Activated CD4-positive, alpha-beta T cell treated with anti-CD3 and anti-CD28 coated beads for 36 hours (primary cell): Measurements from ENCODE around the gene IRGM. TPM values are rescaled to one million over a fixed set of nuclear protein-coding genes. Genes with fewer than 3 reads are reported as not detected.
"Not testable (repeated sequence)": the region's sequence is repeated elsewhere in the genome, so short reads cannot be mapped to it uniquely, and the experiment has no call there.

Experiments used
- ATAC-seq: fragments of 200-7000 bp; cut with Tn5 transposase; one replicate; pipeline ENCODE4 v1.10.0; 2021; ENCODE audit warnings: mild to moderate bottlenecking, moderate library complexity
- CTCF ChIA-PET: fragments of 350-600 bp; sonication (Branson Sonifier 250); formaldehyde crosslinking; loops from one replicate; lab custom pipeline; 2021; ENCODE audit warnings: antibody characterized with exemption; lab: Charles Lee
- POLR2A ChIA-PET: fragments of 350-600 bp; sonication (Branson Sonifier 250); formaldehyde crosslinking; loops from one replicate; lab custom pipeline; 2021; ENCODE audit warnings: antibody characterized with exemption, inconsistent platforms; lab: Charles Lee
- DNase-seq: peaks from one replicate; pipeline ENCODE4 v3.0.0-alpha.2; 2020
- H3K27ac Mint-ChIP-seq: one replicate; pipeline ENCODE4 v1.8.0; 2021; ENCODE audit warnings: mixed read lengths
- H3K27me3 Mint-ChIP-seq: one replicate; pipeline ENCODE4 v1.8.0; 2021; ENCODE audit warnings: mixed read lengths
- H3K36me3 Mint-ChIP-seq: one replicate; pipeline ENCODE4 v1.8.0; 2021; ENCODE audit warnings: low read depth, mixed read lengths
- H3K4me1 Mint-ChIP-seq: one replicate; pipeline ENCODE4 v1.8.0; 2021; ENCODE audit warnings: mixed read lengths
- H3K4me3 Mint-ChIP-seq: one replicate; pipeline ENCODE4 v1.8.0; 2021; ENCODE audit warnings: mild to moderate bottlenecking, moderate library complexity, mixed read lengths
- H3K9me3 Mint-ChIP-seq: one replicate; pipeline ENCODE4 v1.8.0; 2021; ENCODE audit warnings: low read depth, mixed read lengths
- intact Hi-C, 2 experiments: fragments of 100-400 bp; cut with DNase I in 1 of 2; cut with micrococcal nuclease in 1 of 2; formaldehyde crosslinking; loops; one replicate each; pipeline versions ENCODE4 v1.14.2 to v1.15.1; 2022 to 2024; cut with DNase I, micrococcal nuclease
- total RNA-seq, 2 experiments: library from RNA; stranded (reverse); gene quantifications; one replicate each; pipeline ENCODE4 v1.2.3, GENCODE V29; 2021

Gene IRGM, protein sequence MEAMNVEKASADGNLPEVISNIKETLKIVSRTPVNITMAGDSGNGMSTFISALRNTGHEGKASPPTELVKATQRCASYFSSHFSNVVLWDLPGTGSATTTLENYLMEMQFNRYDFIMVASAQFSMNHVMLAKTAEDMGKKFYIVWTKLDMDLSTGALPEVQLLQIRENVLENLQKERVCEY
- total RNA-seq = 1 to 10 TPM; 2.3 to 2.4 TPM

DNA sequence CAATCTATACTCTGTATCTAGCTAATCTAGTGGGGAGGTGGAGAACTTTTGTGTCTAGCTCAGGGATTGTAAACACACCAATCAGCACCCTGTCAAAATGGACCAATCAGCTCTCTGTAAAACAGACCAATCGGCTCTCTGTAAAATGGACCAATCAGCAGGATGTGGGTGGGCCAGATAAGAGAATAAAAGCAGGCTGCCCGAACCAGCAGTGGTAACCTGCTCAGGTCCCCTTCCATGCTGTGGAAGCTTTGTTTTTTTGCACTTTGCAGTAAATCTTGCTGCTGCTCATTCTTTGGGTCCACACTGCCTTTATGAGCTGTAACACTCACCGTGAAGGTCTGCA, at the start of gene IRGM:
IRGM (plus strand) TSS at position 214 of the 346 bp plus-strand sequence. CDS start 1,603 bp downstream, outside the sequence.
- ATAC-seq = peak; percentile 11

DNA sequence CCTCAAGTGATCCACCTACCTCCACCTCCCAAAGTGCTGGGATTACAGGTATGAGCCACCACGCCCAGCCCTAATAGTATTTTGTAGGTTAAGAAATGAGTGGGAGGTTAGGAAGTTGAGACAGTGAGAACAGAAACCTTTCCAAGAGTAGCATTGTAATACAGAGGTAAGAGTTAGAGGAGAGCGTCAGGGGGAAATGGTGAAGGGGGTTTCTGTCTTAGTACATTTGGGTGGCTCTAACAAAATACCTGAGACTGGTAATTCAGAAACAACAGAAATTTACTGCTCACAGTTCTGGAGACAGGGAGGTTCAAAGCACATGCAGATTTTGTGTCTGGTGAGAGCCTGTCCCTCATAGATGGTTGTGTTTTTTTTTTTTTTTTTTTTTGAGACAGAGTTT, 48.9 kb upstream of the IRGM start:
- Mint-ChIP-seq H3K27ac (peak overlapping the region; percentile 32), H3K9me3 (no peaks in the 10 kb centered on the region), H3K27me3 (no peaks in the 10 kb centered on the region), H3K4me3 (no peak overlapping the region), H3K4me1 (peaks cover 32% of the 10 kb centered on the region), H3K36me3 (peaks cover 15% of the 10 kb centered on the region)
- no peak for DNase-seq
- CTCF ChIA-PET = no interaction called here
- POLR2A ChIA-PET = no interaction called here
- peak; percentile 64 for ATAC-seq
- intact Hi-C loops = no loop called here

More for the DNA sequence above, at the start of gene IRGM:
- H3K9me3 Mint-ChIP-seq, H3K36me3 Mint-ChIP-seq, DNase-seq, H3K27me3 Mint-ChIP-seq: not testable (repeated sequence)
- CTCF ChIA-PET = interaction anchor here (0.6 to 3.5 kb wide), 45 partner anchors 8 to 515 kb away, joined by 3 to 45 read pairs (median 4); partner anchors contain the start of genes DCTN4, RBM22, RPS14 and SMIM3
- Mint-ChIP-seq H3K4me3 (peak within 1 kb of the TSS; percentile 67), H3K27ac (peak within 1 kb of the TSS; percentile 93), H3K4me1 (peaks cover 22% of the 10 kb centered on the region)
- POLR2A ChIA-PET = interaction anchor here (0.9 to 2.7 kb wide), 8 partner anchors 41 to 145 kb away, joined by 3 to 20 read pairs (median 8); partner anchors contain the start of genes DCTN4, RBM22, SMIM3 and ZNF300
- intact Hi-C loops = loop anchor here (1.0 to 5.0 kb wide), 7 partner anchors 55 to 387 kb away; no protein-coding TSS in a partner anchor

DNA sequence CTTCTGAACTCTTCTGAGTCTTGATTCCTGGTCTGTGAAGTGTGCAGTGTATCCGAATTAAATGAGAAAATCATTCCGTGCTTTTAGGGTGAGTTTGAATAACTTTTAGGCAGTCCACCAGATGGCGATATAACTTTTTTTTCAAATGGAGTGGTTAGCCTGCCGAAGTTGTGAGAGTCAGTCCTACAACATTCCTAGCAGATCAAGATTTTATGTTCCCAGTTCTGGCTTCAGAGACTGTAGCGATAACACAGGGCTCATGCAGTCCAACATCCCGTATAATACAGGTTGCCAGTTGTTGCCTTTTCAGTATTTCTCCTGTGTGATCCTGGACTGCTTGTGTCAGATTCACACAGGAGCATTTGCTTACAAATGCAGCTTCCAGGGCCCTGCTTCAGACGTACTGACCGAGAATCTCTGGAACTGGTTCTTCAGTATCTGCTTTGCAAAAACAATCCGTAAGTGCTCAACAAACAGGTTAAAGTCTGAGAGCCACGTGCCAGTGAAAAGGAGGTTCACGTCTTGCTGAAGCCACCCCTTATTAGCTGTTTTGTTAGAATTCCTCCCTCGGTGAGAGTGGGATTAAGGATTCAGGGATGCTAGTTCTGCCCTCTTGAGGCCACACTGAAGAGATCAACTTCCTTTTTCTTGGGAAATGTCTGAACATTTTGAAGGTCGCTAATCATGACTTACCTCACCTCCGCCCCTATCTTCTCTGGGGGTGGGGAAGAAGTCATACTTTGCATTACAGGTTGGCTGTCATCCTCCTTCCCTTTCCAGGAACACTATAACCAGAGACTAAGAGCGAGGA, 45.0 kb upstream of the IRGM start:
- H3K36me3 Mint-ChIP-seq = peaks cover 9% of the 10 kb centered on the region
- ChIA-PET CTCF (interaction anchor here (0.6 to 3.3 kb wide), 25 partner anchors 10 to 481 kb away, joined by 3 to 45 read pairs (median 5); partner anchors contain the start of genes IRGM and RBM22), POLR2A (no interaction called here)
- intact Hi-C loops = loop anchor here (1.0 to 5.0 kb wide), 3 partner anchors 46 to 361 kb away; no protein-coding TSS in a partner anchor
- H3K27me3 Mint-ChIP-seq = no peaks in the 10 kb centered on the region
- DNase-seq (peak; percentile 26), ATAC-seq (peak; percentile 78)
- H3K27ac Mint-ChIP-seq = no peak overlapping the region
- H3K4me3 Mint-ChIP-seq = no peak overlapping the region
- no peaks in the 10 kb centered on the region for H3K9me3 Mint-ChIP-seq
- H3K4me1 Mint-ChIP-seq = peaks cover 22% of the 10 kb centered on the region

DNA sequence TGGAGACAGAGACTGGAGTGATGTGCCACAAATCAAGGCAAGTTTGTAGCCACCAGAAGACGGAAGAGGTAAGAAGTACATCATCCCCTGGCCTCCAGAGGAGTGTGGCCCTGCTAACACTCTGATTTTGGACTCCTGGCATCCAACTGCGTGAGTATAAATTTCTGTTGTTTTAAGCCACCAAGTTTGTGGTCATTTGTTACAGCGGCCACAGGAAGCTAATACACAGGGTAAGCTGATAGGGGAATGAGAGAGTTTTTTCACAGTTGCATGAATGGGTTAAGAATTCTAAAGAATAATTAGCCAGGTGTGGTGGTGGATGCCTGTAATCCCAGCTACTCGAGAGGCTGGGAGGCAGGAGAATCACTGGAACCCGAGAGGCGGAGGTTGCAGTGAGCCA, 41.9 kb upstream of the IRGM start:
- Mint-ChIP-seq H3K9me3 (no peaks in the 10 kb centered on the region), H3K36me3 (no peaks in the 10 kb centered on the region), H3K27ac (no peak overlapping the region), H3K27me3 (no peaks in the 10 kb centered on the region), H3K4me3 (no peak overlapping the region), H3K4me1 (peaks cover 10% of the 10 kb centered on the region)
- ATAC-seq = no peak
- CTCF ChIA-PET = interaction anchor here (0.7 to 4.5 kb wide), 4 partner anchors 26 to 360 kb away, joined by 3 to 19 read pairs (median 4); partner anchors contain the start of genes IRGM and SMIM3
- POLR2A ChIA-PET = no interaction called here
- no peak for DNase-seq
- intact Hi-C loops = loop anchor here in 1 of 2 experiments (5.0 kb wide), 1 partner anchor 358 kb away; no protein-coding TSS in a partner anchor

DNA sequence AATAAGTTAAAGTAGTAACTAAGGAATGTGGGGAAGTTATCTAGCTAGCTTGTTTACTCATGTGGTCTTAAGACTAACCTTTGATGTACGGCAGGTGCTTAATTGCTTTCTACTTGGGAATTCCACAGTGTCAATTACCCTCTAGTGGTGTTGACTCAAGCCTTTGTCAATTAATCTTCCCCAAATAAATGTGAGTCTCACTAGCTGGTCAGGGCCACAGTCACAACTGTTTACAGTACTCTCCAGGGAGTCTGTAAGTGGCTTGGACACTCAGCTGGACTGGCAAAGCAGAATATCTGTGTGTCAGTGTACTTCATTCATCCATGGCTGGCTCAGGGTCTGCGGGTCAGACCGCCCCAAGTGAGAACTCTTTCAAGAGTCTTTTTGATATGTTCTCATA, 37.0 kb upstream of the IRGM start:
- Mint-ChIP-seq H3K36me3 (no peaks in the 10 kb centered on the region), H3K27me3 (no peaks in the 10 kb centered on the region), H3K9me3 (no peaks in the 10 kb centered on the region), H3K4me3 (no peak overlapping the region), H3K4me1 (no peaks in the 10 kb centered on the region), H3K27ac (no peak overlapping the region)
- intact Hi-C loops = no loop called here
- DNase-seq = no peak
- ChIA-PET CTCF (no interaction called here), POLR2A (no interaction called here)
- no peak for ATAC-seq

DNA sequence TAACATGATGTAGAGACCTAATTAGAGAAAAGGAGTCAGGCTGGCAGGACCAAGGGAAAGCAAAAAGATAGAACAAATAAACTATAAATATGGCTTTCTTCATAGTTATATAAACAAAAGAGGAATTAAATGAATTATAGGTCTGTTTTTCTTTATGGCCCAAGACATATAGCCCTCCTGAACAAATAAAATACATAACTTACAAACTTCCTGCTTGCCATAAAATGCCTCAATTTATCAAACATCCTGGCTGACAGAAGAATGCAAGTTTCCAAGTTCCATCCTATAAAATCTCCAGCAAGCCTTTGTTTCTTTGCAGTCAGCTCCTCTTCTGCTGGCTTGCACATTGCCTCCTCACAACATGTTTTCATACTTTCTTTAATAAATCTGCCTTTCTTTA, 31.3 kb upstream of the IRGM start:
- no peaks in the 10 kb centered on the region for H3K36me3 Mint-ChIP-seq
- ChIA-PET CTCF (interaction anchor here (1.0 to 1.2 kb wide), 2 partner anchors 33 to 114 kb away, joined by 3 read pairs; partner anchors contain the start of gene RBM22), POLR2A (no interaction called here)
- peaks cover 2% of the 10 kb centered on the region for H3K27me3 Mint-ChIP-seq
- H3K4me3 Mint-ChIP-seq = no peak overlapping the region
- intact Hi-C loops = no loop called here
- ATAC-seq = no peak
- H3K9me3 Mint-ChIP-seq = peaks cover 6% of the 10 kb centered on the region
- H3K27ac Mint-ChIP-seq = no peak overlapping the region
- no peaks in the 10 kb centered on the region for H3K4me1 Mint-ChIP-seq
- no peak for DNase-seq

DNA sequence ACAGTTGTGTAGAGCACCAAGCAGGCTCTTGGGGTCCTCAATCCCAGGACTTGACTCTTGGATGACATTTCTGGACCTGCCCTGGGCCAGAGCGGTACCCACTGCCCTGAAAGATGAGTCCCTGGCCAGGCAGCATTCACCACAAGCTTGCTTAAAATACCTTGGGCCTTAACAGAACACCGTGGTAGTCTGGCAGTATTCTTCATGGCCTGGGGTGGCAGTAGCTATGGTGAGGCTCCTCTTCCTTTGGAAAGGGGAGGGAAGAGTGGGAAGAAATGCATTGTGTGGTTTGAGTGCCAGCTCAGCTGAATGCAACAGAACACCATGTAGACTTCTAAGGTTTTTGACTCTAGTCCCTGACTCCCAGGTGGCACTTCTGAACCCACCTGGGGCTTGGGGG, 29.4 kb upstream of the IRGM start:
- ChIA-PET POLR2A (no interaction called here), CTCF (interaction anchor here (0.6 to 1.0 kb wide), 2 partner anchors 12 to 113 kb away, joined by 3 read pairs; no protein-coding TSS in a partner anchor)
- H3K4me1 Mint-ChIP-seq = no peaks in the 10 kb centered on the region
- intact Hi-C loops = no loop called here
- no peaks in the 10 kb centered on the region for H3K36me3 Mint-ChIP-seq
- no peak overlapping the region for H3K27ac Mint-ChIP-seq
- DNase-seq (no peak), ATAC-seq (no peak)
- no peak overlapping the region for H3K4me3 Mint-ChIP-seq
- peaks cover 8% of the 10 kb centered on the region for H3K9me3 Mint-ChIP-seq
- H3K27me3 Mint-ChIP-seq = peaks cover 2% of the 10 kb centered on the region

DNA sequence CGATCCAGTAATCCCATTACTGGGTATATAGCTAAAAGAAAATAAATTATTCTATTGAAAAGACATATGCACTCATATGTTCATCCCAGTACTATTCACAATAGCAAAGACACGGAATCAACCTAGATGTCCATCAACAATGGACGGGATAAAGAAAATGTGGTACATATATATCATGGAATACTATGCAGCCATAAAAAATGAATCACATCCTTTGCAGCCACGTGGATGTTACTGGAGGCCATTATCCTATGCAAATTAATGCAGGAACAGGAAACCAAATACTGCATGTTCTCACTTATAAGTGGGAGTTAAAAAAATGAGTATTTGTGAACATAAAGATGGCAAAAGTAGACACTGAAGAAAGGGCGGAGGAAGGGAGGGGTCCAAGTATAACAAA, 16.6 kb upstream of the IRGM start:
- intact Hi-C loops = no loop called here
- peaks cover 26% of the 10 kb centered on the region for H3K9me3 Mint-ChIP-seq
- CTCF ChIA-PET = no interaction called here
- ATAC-seq = no peak
- no peaks in the 10 kb centered on the region for H3K27me3 Mint-ChIP-seq
- H3K4me3 Mint-ChIP-seq = no peak overlapping the region
- DNase-seq = no peak
- POLR2A ChIA-PET = no interaction called here
- no peaks in the 10 kb centered on the region for H3K36me3 Mint-ChIP-seq
- H3K27ac Mint-ChIP-seq = no peak overlapping the region
- no peaks in the 10 kb centered on the region for H3K4me1 Mint-ChIP-seq

DNA sequence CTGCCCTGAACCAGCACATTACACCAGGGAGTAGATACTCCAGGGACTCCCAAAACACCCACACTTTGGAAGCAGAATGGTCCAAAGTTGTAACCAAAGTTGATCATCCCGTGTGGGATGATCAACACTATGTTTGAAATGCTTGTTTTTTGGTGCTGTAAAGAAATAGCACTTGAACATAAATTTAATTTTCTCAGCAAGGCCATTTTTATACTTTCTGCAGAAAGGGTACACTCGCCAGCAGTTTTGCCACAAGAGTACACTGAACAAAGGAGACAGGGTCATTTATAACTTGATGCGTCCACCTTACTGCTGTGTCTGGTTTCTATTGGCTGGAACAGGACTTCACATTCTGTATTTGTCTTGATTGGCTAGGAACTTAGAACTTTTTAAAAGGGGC, 14.5 kb upstream of the IRGM start:
- H3K4me3 Mint-ChIP-seq, H3K27me3 Mint-ChIP-seq, H3K4me1 Mint-ChIP-seq, intact Hi-C loops, CTCF ChIA-PET, H3K27ac Mint-ChIP-seq, DNase-seq, H3K36me3 Mint-ChIP-seq, ATAC-seq, POLR2A ChIA-PET: not testable (repeated sequence)
- peaks cover 26% of the 10 kb centered on the region for H3K9me3 Mint-ChIP-seq

DNA sequence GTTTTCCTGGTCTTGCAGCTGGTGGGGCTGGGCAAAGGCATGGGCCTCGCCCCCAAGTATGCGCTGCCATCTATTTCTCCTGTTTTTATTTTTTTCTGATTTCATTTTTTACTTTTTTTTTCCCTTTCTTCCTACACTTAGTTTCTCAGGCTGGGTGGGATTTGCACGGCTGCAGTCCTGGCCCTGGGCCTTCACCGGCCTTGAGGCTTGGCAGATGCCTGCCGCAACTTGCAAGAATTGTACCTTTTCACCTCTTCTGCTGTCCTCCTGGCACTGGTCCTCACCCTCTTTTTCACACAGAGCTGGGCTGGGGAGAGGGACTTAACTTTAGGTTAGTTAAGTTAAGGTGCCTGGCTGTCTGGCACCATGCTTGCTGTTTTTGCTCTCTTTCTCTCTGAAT, 10.3 kb upstream of the IRGM start:
- ATAC-seq (no peak), DNase-seq (no peak)
- POLR2A ChIA-PET = interaction anchor here (0.6 kb wide), 1 partner anchor 282 kb away, joined by 5 read pairs; no protein-coding TSS in a partner anchor
- Mint-ChIP-seq H3K36me3 (no peaks in the 10 kb centered on the region), H3K27me3 (no peaks in the 10 kb centered on the region), H3K27ac (no peak overlapping the region), H3K4me1 (peaks cover 5% of the 10 kb centered on the region), H3K9me3 (peaks cover 15% of the 10 kb centered on the region), H3K4me3 (no peak overlapping the region)
- CTCF ChIA-PET = no interaction called here
- intact Hi-C loops = no loop called here

DNA sequence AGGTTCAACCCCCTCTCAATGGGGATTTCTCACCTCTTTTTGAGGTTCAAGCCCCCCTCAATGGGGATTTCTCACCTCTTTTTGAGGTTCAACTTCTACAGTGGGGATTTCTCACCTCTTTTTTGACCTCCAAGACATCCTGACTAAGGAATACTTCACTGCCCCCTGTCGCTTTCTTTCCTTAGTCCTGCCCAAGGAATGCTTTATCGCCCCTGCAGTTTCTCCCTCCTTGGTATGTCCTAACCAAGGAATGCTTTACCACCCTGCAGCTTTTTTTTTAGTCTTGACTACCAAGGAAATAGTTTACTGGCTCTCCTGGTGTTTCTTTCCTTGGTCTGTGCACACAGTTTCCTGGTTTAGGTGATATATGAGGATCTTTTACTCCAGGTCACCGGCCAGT, 9.6 kb upstream of the IRGM start:
- H3K9me3 Mint-ChIP-seq = peaks cover 11% of the 10 kb centered on the region
- intact Hi-C loops = no loop called here
- no peaks in the 10 kb centered on the region for H3K36me3 Mint-ChIP-seq
- H3K4me1 Mint-ChIP-seq = peaks cover 5% of the 10 kb centered on the region
- POLR2A ChIA-PET = interaction anchor here (0.6 kb wide), 1 partner anchor 283 kb away, joined by 5 read pairs; no protein-coding TSS in a partner anchor
- CTCF ChIA-PET = no interaction called here
- DNase-seq (no peak), ATAC-seq (no peak)
- no peaks in the 10 kb centered on the region for H3K27me3 Mint-ChIP-seq
- H3K27ac Mint-ChIP-seq = no peak overlapping the region
- no peak overlapping the region for H3K4me3 Mint-ChIP-seq
